ENCODE results near the gene ATG13. TPM values are rescaled to one million over a fixed set of nuclear protein-coding genes. Genes with fewer than 3 reads are reported as not detected.
A peak's percentile ranks its signal among the peaks of the same experiment; 100 is the strongest.
"Not testable (repeated sequence)": the region's sequence is repeated elsewhere in the genome, so short reads cannot be mapped to it uniquely, and the experiment has no call there.

ATG13 gene
- total RNA-seq (100 to 1,000 TPM in 4 of 5 donors, 10 to 100 TPM in 1; 91.8 to 115 (median 102) TPM), total RNA-seq (35.4 to 142 (median 104) reads per million in 29 experiments)
- 73.3 TPM for total RNA-seq (2013)

DNA sequence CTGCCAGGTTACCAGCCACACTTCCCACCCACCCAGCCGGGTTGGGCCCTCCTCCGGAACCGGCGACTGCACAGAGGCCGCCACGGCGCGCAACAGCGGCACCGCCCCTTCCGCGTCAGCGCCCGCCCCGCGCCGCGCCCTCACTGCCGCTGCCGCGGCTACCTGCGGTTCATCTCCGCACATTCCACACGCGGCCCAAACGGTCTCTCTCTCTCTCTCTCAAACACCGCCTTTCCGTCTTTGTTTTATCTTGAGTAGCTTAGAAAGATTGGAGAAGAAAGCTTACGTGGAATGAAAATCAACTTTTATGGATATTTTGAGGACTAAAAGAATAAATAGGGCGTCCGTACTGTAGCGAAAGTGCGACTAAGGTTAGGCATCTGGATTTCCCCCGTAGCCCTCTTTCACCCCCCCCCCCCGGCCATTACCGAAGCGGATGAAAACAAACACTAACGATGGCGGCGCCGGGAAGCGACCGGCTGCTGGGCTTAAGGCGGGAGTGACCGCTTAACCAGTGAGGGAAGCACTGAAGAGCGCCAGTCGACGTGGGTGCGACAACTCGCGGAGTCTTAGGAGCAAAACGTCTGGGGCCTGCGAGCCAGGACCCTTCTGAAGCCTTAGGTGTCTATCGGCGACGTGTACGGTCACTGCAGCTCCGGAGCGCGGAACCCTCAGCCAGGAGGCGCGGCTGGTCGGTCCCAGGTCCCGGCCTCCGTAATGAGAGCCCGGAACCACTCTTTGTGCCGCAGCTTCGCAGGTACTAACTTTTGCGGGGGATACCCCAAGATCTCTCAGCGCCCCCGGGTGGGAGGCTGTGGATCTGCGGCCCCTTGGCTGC lies at the start of gene ATG13, which contains the start of gene HARBI1:
ATG13 (plus strand) TSS at position 420 of the 838 bp plus-strand sequence. CDS start 26,739 bp downstream, outside the sequence.
HARBI1 (minus strand) TSS at position 94 of the 838 bp plus-strand sequence. CDS start 990 bp downstream, outside the sequence.
- ChIA-PET CTCF (interaction anchor here in 1 of 2 donors (0.6 to 2.5 kb wide), 9 partner anchors 17 to 558 kb away, joined by 3 to 32 read pairs (median 4); partner anchors contain the start of gene AMBRA1), POLR2A (interaction anchor here (0.6 to 1.3 kb wide), 10 partner anchors 8 to 1243 kb away, joined by 3 to 10 read pairs (median 3); partner anchors contain the start of gene AMBRA1 (in 1 of the 2))
- Histone ChIP-seq H3K9me3 (no peaks in the 10 kb centered on the region), H3K4me3 (ENCODE audit: control insufficient read depth in 1 of 2, extremely low read depth in 1 of 2, low read length in 1 of 2) (peak within 1 kb of the TSS; percentile 85 to 99), H3K4me1 (ENCODE audit: control insufficient read depth in 1 of 2, extremely low read depth in 1 of 2, insufficient read depth in 2 of 2, low read length in 2 of 2) (peaks cover 14 to 31% of the 10 kb centered on the region in 2 experiments), H3K27me3 (replicated peaks in 1 of 2; ENCODE audit: control insufficient read depth in 2 of 2, extremely low read depth in 1 of 2, insufficient read depth in 2 of 2, low read length in 1 of 2) (no peaks in the 10 kb centered on the region), H3K36me3 (ENCODE audit: control insufficient read depth in 2 of 2, extremely low read depth in 1 of 2, insufficient read depth in 1 of 2, low read length in 1 of 2) (peaks cover 0 to 12% of the 10 kb centered on the region in 2 donors), H3K27ac (ENCODE audit: low read length) (peak within 1 kb of the TSS; percentile 98)
- Mint-ChIP-seq H3K4me1 (peaks cover 43 to 51% (median 48%) of the 10 kb centered on the region in 3 donors), H3K27ac (peak within 1 kb of the TSS; percentile 100), H3K4me3 (peak within 1 kb of the TSS; percentile 92 to 99 (median 94)), H3K36me3 (peaks cover 8% of the 10 kb centered on the region), H3K9me3 (no peaks in the 10 kb centered on the region), H3K27me3 (no peaks in the 10 kb centered on the region)
- WGBS (ENCODE audit: insufficient coverage) = under 1% methylated on average over 50 of the region's 72 CpGs
- DNase-seq = peak; percentile 77 to 95 (median 90)
- ATAC-seq (replicated peaks in 1 of 4) = peak; percentile 96 to 98 (median 97)

DNA sequence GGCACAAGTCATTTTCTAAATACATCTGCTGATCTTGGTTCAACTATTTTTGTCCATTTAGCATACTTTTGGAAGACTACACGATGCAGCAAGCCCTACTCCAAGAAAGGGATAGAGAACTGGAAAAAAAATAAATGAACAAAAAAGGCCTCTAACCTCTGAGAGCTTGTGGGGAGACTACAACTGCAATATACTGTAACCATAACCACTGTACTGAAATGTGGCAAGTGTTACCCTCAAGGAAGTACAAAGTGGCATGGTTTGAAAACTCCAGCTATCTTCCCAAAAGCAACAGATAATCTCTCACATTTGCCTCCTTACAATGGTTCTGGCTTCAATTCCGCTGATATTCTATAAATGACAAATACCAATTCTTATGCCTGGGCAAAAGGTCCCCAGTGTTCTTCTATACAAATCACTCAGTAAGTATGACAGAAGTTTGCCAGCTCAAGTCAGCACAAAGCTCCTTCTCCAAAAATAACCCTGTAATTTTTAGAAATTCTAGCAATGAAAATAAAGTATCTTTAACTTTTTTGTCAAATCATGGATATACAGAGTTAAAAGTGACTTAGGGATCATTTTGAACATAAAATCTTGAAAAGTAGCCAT lies 46.5 kb upstream of the ATG13 start:
- CTCF ChIA-PET = interaction anchor here (0.6 to 0.7 kb wide), 4 partner anchors 42 to 1151 kb away, joined by 3 to 5 read pairs (median 4); no protein-coding TSS in a partner anchor
- H3K36me3 Mint-ChIP-seq = peaks cover 20% of the 10 kb centered on the region
- H3K27me3 Mint-ChIP-seq = no peaks in the 10 kb centered on the region
- POLR2A ChIA-PET = interaction anchor here in 1 of 2 donors (0.7 kb wide), 1 partner anchor 247 kb away, joined by 10 read pairs; no protein-coding TSS in a partner anchor
- no peak overlapping the region for H3K27ac ChIP-seq (ENCODE audit: low read length)
- ATAC-seq (replicated peaks in 1 of 4) (no peak), DNase-seq (no peak)
- no peak overlapping the region for H3K27ac Mint-ChIP-seq
- no peak overlapping the region for H3K4me3 Mint-ChIP-seq
- no peaks in the 10 kb centered on the region for H3K27me3 ChIP-seq (replicated peaks in 1 of 2; ENCODE audit: control insufficient read depth in 2 of 2, extremely low read depth in 1 of 2, insufficient read depth in 2 of 2, low read length in 1 of 2)
- peaks cover 3 to 4% of the 10 kb centered on the region in 2 experiments for H3K4me1 ChIP-seq (ENCODE audit: control insufficient read depth in 1 of 2, extremely low read depth in 1 of 2, insufficient read depth in 2 of 2, low read length in 2 of 2)
- H3K4me1 Mint-ChIP-seq = peaks cover 15 to 37% (median 31%) of the 10 kb centered on the region in 3 donors
- WGBS (ENCODE audit: insufficient coverage) = 80% methylated on average over 1 of the region's 2 CpGs
- peaks cover 0 to 4% (median 3%) of the 10 kb centered on the region in 3 donors for H3K9me3 Mint-ChIP-seq
- no peak overlapping the region for H3K4me3 ChIP-seq (ENCODE audit: control insufficient read depth in 1 of 2, extremely low read depth in 1 of 2, low read length in 1 of 2)
- H3K36me3 ChIP-seq (ENCODE audit: control insufficient read depth in 2 of 2, extremely low read depth in 1 of 2, insufficient read depth in 1 of 2, low read length in 1 of 2) = peaks cover 0 to 2% of the 10 kb centered on the region in 2 donors
- no peaks in the 10 kb centered on the region for H3K9me3 ChIP-seq

DNA sequence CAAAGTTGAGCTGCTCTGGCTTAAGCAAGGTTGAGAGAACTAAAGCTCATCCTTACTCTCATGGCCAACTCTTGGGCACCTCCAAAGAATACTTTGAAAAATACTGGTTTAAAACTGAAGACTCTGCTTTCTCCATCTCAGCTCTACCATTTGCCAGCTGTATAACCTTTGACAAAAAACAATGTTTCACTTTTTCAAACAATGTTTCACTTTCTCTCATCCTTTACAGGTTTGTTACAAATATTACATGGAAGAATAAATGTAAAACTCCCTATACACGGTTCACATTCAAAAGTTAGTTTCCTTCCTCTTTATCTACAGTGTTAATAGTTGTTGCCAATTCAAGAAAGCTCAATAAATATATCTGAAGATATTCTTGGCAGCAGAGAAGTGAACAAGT lies 42.7 kb upstream of the ATG13 start:
- no peak overlapping the region for H3K4me3 ChIP-seq (ENCODE audit: control insufficient read depth in 1 of 2, extremely low read depth in 1 of 2, low read length in 1 of 2)
- H3K36me3 ChIP-seq (ENCODE audit: control insufficient read depth in 2 of 2, extremely low read depth in 1 of 2, insufficient read depth in 1 of 2, low read length in 1 of 2) = no peaks in the 10 kb centered on the region
- Mint-ChIP-seq H3K27me3 (no peaks in the 10 kb centered on the region), H3K36me3 (peaks cover 26% of the 10 kb centered on the region), H3K27ac (peak overlapping the region in 1 of 2 donors; percentile 36), H3K4me1 (peaks cover 34 to 48% (median 42%) of the 10 kb centered on the region in 3 donors), H3K4me3 (no peak overlapping the region), H3K9me3 (peaks cover 0 to 4% (median 3%) of the 10 kb centered on the region in 3 donors)
- H3K27ac ChIP-seq (ENCODE audit: low read length) = no peak overlapping the region
- no peaks in the 10 kb centered on the region for H3K9me3 ChIP-seq
- H3K27me3 ChIP-seq (replicated peaks in 1 of 2; ENCODE audit: control insufficient read depth in 2 of 2, extremely low read depth in 1 of 2, insufficient read depth in 2 of 2, low read length in 1 of 2) = no peaks in the 10 kb centered on the region
- DNase-seq = no peak
- no peak for ATAC-seq (replicated peaks in 1 of 4)
- ChIA-PET CTCF (no interaction called here), POLR2A (interaction anchor here in 1 of 2 donors (0.6 kb wide), 1 partner anchor 11 kb away, joined by 3 read pairs; no protein-coding TSS in a partner anchor)
- peaks cover 0 to 4% of the 10 kb centered on the region in 2 experiments for H3K4me1 ChIP-seq (ENCODE audit: control insufficient read depth in 1 of 2, extremely low read depth in 1 of 2, insufficient read depth in 2 of 2, low read length in 2 of 2)
- WGBS (ENCODE audit: insufficient coverage) = no CpG with 5 or more reads among the region's 1 CpG

DNA sequence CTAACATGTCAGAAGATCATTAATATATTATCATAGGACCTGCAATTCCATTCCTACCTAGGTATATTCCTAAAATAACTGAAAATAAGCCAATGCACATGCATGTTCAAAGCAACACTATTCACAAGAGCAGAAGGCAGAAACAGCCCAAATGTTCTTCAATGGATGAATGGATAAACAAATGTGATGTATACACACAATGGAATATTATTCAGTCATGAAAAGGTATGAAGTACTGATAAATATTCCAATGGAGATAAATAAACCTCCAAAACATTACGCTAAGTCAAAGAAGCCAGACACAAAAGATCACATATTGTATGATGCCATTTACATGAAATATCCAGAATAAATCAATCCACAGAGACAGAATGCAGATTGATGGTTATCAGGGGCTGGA lies 40.3 kb upstream of the ATG13 start:
- Histone ChIP-seq H3K27me3 (replicated peaks in 1 of 2; ENCODE audit: control insufficient read depth in 2 of 2, extremely low read depth in 1 of 2, insufficient read depth in 2 of 2, low read length in 1 of 2) (no peaks in the 10 kb centered on the region), H3K27ac (ENCODE audit: low read length) (no peak overlapping the region), H3K9me3 (no peaks in the 10 kb centered on the region), H3K36me3 (ENCODE audit: control insufficient read depth in 2 of 2, extremely low read depth in 1 of 2, insufficient read depth in 1 of 2, low read length in 1 of 2) (no peaks in the 10 kb centered on the region), H3K4me3 (ENCODE audit: control insufficient read depth in 1 of 2, extremely low read depth in 1 of 2, low read length in 1 of 2) (no peak overlapping the region), H3K4me1 (ENCODE audit: control insufficient read depth in 1 of 2, extremely low read depth in 1 of 2, insufficient read depth in 2 of 2, low read length in 2 of 2) (no peaks in the 10 kb centered on the region)
- WGBS (ENCODE audit: insufficient coverage) = no CpG with 5 or more reads among the region's 1 CpG
- ATAC-seq (replicated peaks in 1 of 4) (no peak), DNase-seq (no peak)
- CTCF ChIA-PET = no interaction called here
- Mint-ChIP-seq H3K9me3 (peaks cover 0 to 4% (median 3%) of the 10 kb centered on the region in 3 donors), H3K27ac (no peak overlapping the region), H3K4me1 (peaks cover 40 to 50% (median 42%) of the 10 kb centered on the region in 3 donors), H3K4me3 (no peak overlapping the region), H3K27me3 (no peaks in the 10 kb centered on the region), H3K36me3 (peaks cover 29% of the 10 kb centered on the region)
- POLR2A ChIA-PET = no interaction called here

DNA sequence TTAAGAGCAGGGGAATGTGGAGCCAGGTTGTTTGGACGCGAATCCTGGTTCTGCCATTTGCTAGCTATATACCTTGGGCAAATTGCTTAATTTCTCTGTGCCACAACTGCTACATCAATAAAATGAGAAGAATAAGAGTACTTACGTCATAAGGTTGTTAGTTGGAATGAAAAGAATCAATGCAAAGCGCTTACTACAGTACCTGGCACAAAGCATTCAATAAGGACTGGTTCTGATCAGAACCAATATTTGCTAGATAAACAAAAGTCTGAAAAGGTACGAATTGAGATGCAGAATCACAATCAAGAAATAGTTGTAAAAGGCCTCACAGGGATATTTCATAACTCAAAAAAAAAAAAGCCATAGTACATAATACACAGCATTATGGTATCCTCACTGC lies 34.8 kb upstream of the ATG13 start:
- Mint-ChIP-seq H3K4me3 (no peak overlapping the region), H3K9me3 (peaks cover 0 to 2% (median 0%) of the 10 kb centered on the region in 3 donors)

DNA sequence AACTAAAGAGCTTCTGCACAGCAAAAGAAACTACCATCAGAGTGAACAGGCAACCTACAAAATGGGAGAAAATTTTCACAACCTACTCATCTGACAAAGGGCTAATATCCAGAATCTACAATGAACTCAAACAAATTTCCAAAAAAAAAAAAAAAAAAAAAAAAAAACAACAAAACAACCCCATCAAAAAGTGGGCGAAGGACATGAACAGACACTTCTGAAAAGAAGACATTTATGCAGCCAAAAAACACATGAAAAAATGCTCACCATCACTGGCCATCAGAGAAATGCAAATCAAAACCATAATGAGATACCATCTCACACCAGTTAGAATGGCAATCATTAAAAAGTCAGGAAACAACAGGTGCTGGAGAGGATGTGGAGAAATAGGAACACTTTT lies 33.8 kb upstream of the ATG13 start:
- CTCF ChIA-PET; H3K9me3 ChIP-seq; H3K27me3 Mint-ChIP-seq; ATAC-seq (replicated peaks in 1 of 4); H3K4me3 ChIP-seq (ENCODE audit: control insufficient read depth in 1 of 2, extremely low read depth in 1 of 2, low read length in 1 of 2); H3K27ac ChIP-seq (ENCODE audit: low read length); H3K9me3 Mint-ChIP-seq; H3K36me3 ChIP-seq (ENCODE audit: control insufficient read depth in 2 of 2, extremely low read depth in 1 of 2, insufficient read depth in 1 of 2, low read length in 1 of 2); H3K27ac Mint-ChIP-seq; DNase-seq; POLR2A ChIA-PET; H3K27me3 ChIP-seq (replicated peaks in 1 of 2; ENCODE audit: control insufficient read depth in 2 of 2, extremely low read depth in 1 of 2, insufficient read depth in 2 of 2, low read length in 1 of 2); H3K4me3 Mint-ChIP-seq; H3K4me1 ChIP-seq (ENCODE audit: control insufficient read depth in 1 of 2, extremely low read depth in 1 of 2, insufficient read depth in 2 of 2, low read length in 2 of 2): not testable (repeated sequence)
- WGBS (ENCODE audit: insufficient coverage) = no CpG with 5 or more reads among the region's 1 CpG
- Mint-ChIP-seq H3K36me3 (peaks cover 26% of the 10 kb centered on the region), H3K4me1 (peaks cover 37 to 51% (median 43%) of the 10 kb centered on the region in 3 donors)

More for the DNA sequence above, 34.8 kb upstream of the ATG13 start:
- H3K36me3 Mint-ChIP-seq = peaks cover 24% of the 10 kb centered on the region
- Histone ChIP-seq H3K27me3 (replicated peaks in 1 of 2; ENCODE audit: control insufficient read depth in 2 of 2, extremely low read depth in 1 of 2, insufficient read depth in 2 of 2, low read length in 1 of 2) (no peaks in the 10 kb centered on the region), H3K4me1 (ENCODE audit: control insufficient read depth in 1 of 2, extremely low read depth in 1 of 2, insufficient read depth in 2 of 2, low read length in 2 of 2) (no peaks in the 10 kb centered on the region), H3K9me3 (no peaks in the 10 kb centered on the region), H3K27ac (ENCODE audit: low read length) (no peak overlapping the region), H3K36me3 (ENCODE audit: control insufficient read depth in 2 of 2, extremely low read depth in 1 of 2, insufficient read depth in 1 of 2, low read length in 1 of 2) (no peaks in the 10 kb centered on the region), H3K4me3 (ENCODE audit: control insufficient read depth in 1 of 2, extremely low read depth in 1 of 2, low read length in 1 of 2) (no peak overlapping the region)
- no peak for ATAC-seq (replicated peaks in 1 of 4)
- H3K27ac Mint-ChIP-seq = peak overlapping the region in 1 of 2 donors; percentile 48
- peaks cover 29 to 46% (median 40%) of the 10 kb centered on the region in 3 donors for H3K4me1 Mint-ChIP-seq
- no peaks in the 10 kb centered on the region for H3K27me3 Mint-ChIP-seq
- DNase-seq = no peak
- ChIA-PET CTCF (no interaction called here), POLR2A (no interaction called here)
- WGBS (ENCODE audit: insufficient coverage) = no CpG with 5 or more reads among the region's 5 CpGs
